Ovary (tissue), 9 donors: ENCODE results near the gene ITGA3. TPM values are rescaled to one million over a fixed set of nuclear protein-coding genes. Genes with fewer than 3 reads are reported as not detected.

ENCODE experiments used
- DNase-seq, 5 donors: peaks; one replicate each; pipeline ENCODE4 v3.0.0-alpha.2; 2019 to 2020
- H3K27ac ChIP-seq, 2 donors: fragments of 200-600 bp; one replicate each; pipeline versions ENCODE4 v1.5.1 to v1.8.0; 2019 to 2022
- H3K27me3 ChIP-seq: fragments of 200-600 bp; one replicate; pipeline ENCODE4 v1.8.0; 2022
- H3K36me3 ChIP-seq: fragments of 200-600 bp; sonication (generic); one replicate; pipeline ENCODE4 v1.5.1; 2019
- H3K4me1 ChIP-seq: one replicate; pipeline ENCODE4 v1.8.1; 2013; ENCODE audit warnings: mild to moderate bottlenecking, moderate library complexity; ENCODE audit not compliant: insufficient read depth
- H3K4me3 ChIP-seq: fragments of 200-600 bp; sonication (generic); one replicate; pipeline ENCODE4 v1.5.1; 2017
- H3K9me3 ChIP-seq, 2 donors: fragments of 200-600 bp in 1 of 2; sonication (generic) in 1 of 2; one replicate each; pipeline versions ENCODE4 v1.5.1 to v1.8.1; 2013 to 2019; ENCODE audit warnings: mild to moderate bottlenecking in 1 of 2, moderate library complexity in 1 of 2
- CTCF ChIP-seq, 3 donors: fragments of 450-650 bp in 2 of 3; fragments of 200-600 bp in 1 of 3; IDR thresholded peaks; one replicate each; pipeline versions ENCODE4 v1.5.1 to v1.8.0; 2016 to 2022; ENCODE audit warnings: antibody characterized with exemption in 3 of 3, mild to moderate bottlenecking in 1 of 3
- EP300 ChIP-seq: sonication (generic); formaldehyde crosslinking; IDR thresholded peaks from one replicate; pipeline ENCODE4 v1.6.1; 2017; ENCODE audit warnings: antibody characterized with exemption
- POLR2A ChIP-seq: fragments of 450-650 bp; IDR thresholded peaks from one replicate; pipeline ENCODE4 v1.6.1; 2017; ENCODE audit warnings: antibody characterized with exemption, mild to moderate bottlenecking, moderate library complexity
- WGBS, 3 donors: extraction: QIAGEN DNeasy Blood & Tissue Kit in 1 of 3; methylation state at CpG; one replicate each; pipeline versions ENCODE4 v1.1.5 to v1.1.7; 2013 to 2017; 5-methylcytosine and 5-hydroxymethylcytosine counted together
- intact Hi-C, 4 donors: fragments of 100-400 bp; cut with DNase I; formaldehyde crosslinking; loops; one replicate each; pipeline versions ENCODE4 v1.11.0 to v1.15.1; 2022 to 2023
- polyA plus RNA-seq, 2 donors: library from polyadenylated mRNA; stranded (reverse); fragments of 200-250 nt in 1 of 2; fragments of 350-450 nt in 1 of 2; fragmentation: Illumina TruSeq in 1 of 2; extraction: RNeasy Lipid Tissue Mini Kit (QIAGEN cat#74804) in 1 of 2; gene quantifications; one replicate each; pipeline ENCODE4 v1.2.3, GENCODE V29; 2013 to 2014
- total RNA-seq, 7 donors: library from RNA; depleted of rRNA in 2 of 7; stranded (reverse); fragments of >200 nt in 2 of 7; fragmentation: NEBNext Ultra II Directional in 3 of 7; extraction: Animal tissue kit (Norgen Biotek cat#: 25700) in 3 of 7; gene quantifications; one replicate each; pipeline versions ENCODE4 v1.1.0 to v1.2.4, GENCODE V29; 2016 to 2023
- donor health status: DM: no; HTN: no; CAD: no; lungs with moderate emphysema.
- donor health status: DM: no; HTN: no; CAD: no.
- donor health status: Bipolar disorder and iron deficiency.
- donor health status: DM: yes; HTN: yes; CAD: no.
- donor health status: DM: no; HTN: no; CAD: no.
- donor health status: DM: yes; HTN: yes; CAD: no.

The ITGA3 gene
- total and polyA plus RNA-seq, 9 donors = 23.6 to 132 (median 34.2) TPM

- no peak overlapping the region for H3K4me3 ChIP-seq
- TF ChIP-seq EP300 (no peak), POLR2A (no peak), CTCF (IDR thresholded peaks at IDR 0.05) (no peak)
- no peaks in the 10 kb centered on the region for H3K9me3 ChIP-seq
- 85 to 100% (median 88%) methylated on average over 1 of the region's 1 CpG for WGBS, 3 donors
- H3K4me1 ChIP-seq = peaks cover 24% of the 10 kb centered on the region
- intact Hi-C loops = no loop called here
- H3K27ac ChIP-seq = no peak overlapping the region
- peak in 1 of 5 donors; percentile 13 for DNase-seq
- H3K27me3 ChIP-seq = no peaks in the 10 kb centered on the region
- no peaks in the 10 kb centered on the region for H3K36me3 ChIP-seq
Observed at GRCh38 chr17:50035945-50036344, 20.0 kb upstream of the ITGA3 start.

DNA sequence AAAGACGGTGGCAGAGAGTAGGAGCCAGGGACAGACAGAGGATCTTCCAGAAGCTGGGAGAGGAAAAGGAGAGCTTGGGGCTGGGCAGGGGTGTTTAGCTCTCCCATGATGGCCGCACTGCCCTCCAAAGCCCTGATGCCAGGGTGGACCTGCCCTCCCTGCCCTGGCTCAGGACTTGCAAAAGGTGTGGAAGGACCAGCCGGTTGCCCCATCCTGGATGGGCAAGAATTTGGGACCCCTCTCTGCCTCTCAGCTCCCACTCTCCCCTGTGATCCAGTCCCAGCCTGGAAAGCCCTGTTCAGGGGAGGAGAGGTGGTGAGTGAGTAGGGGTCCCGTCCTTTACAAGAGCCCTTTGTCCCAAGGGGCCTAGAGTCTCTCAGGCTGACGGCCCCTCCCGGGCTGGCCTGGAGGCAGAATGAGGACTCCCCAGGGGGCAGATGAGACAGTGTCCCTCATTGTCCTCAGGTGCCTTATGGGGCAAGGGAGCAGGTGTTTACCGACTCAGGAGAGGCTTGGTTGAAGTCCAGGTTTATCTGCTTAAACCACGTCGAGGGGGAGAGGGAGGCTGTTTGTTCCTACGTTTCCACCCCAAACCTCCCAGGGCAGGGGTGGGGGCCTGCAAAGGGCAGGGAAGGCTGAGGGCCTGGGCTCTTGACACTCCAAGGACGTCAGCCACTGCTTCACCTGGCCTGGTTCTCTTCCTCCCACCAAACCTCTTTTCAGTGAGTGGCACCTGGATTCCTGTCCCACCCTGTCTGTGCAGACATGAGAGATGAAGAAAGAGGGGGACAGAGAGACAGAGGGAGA is 19.3 kb upstream of the ITGA3 start:
- WGBS, 3 donors = 63 to 70% (median 68%) methylated on average over 11 of the region's 11 CpGs
- Histone ChIP-seq H3K4me3 (no peak overlapping the region), H3K4me1 (peaks cover 24% of the 10 kb centered on the region), H3K27me3 (no peaks in the 10 kb centered on the region), H3K9me3 (no peaks in the 10 kb centered on the region), H3K36me3 (no peaks in the 10 kb centered on the region), H3K27ac (peak overlapping the region in 1 of 2 donors; percentile 54)
- DNase-seq = peak in 2 of 5 donors; percentile 14 to 35
- TF ChIP-seq EP300 = no peak
- no peak for TF ChIP-seq CTCF (IDR thresholded peaks at IDR 0.05)
- no peak for TF ChIP-seq POLR2A
- intact Hi-C loops = no loop called here

DNA sequence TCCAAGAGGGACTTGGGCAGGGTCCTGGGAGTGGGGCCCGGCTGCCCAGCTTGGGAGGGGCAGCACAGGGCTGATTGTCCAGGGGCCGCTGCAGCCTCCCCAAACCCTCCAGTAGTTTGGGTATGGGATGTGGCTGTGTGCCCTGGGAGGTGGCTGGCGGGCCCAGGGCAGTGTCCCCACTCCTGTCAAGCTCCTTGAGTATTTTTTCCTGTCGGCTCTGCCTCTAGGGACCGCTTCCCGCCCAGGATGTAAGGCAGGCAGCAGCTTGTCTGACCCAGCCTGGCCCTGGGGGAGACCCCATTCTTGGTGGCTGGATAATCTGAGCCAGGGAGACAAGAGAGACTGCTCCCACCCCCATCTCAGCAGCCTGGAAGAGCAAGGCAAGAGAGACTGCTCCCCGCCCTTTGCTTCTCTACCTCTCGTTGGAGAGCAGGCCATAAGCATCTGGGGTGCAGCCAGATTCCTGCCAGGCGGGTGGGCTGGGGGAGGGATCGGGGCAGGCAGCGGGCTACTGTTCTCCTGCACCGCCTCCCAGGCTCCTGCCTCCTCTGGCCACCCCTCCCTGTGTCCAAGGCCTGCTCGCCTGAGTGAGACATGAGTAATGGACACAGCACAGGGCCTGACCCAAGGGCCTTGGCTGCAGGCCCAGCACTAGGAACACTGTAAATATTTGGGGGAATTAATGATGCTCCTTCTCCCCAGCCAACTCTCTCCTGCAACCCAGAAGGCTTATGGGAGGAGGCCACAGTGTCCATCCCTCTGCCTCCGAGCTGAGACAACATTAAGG is 18.4 kb upstream of the ITGA3 start:
- 19 to 29% (median 20%) methylated on average over 14 of the region's 14 CpGs for WGBS, 3 donors
- peak; percentile 75 to 89 (median 86) for DNase-seq
- intact Hi-C loops = no loop called here

More for the DNA sequence above, 18.4 kb upstream of the ITGA3 start:
- H3K27ac ChIP-seq = peak overlapping the region in 1 of 2 donors; percentile 54
- H3K27me3 ChIP-seq = no peaks in the 10 kb centered on the region
- TF ChIP-seq EP300 (no peak), POLR2A (no peak), CTCF (IDR thresholded peaks at IDR 0.05) (no peak)
- H3K4me3 ChIP-seq = no peak overlapping the region
- H3K36me3 ChIP-seq = no peaks in the 10 kb centered on the region
- H3K4me1 ChIP-seq = peaks cover 24% of the 10 kb centered on the region
- no peaks in the 10 kb centered on the region for H3K9me3 ChIP-seq
